AG09319 (cell line): ENCODE data around the gene MTMR4.
"Not testable (repeated sequence)": the region's sequence is repeated elsewhere in the genome, so short reads cannot be mapped to it uniquely, and the experiment has no call there.

Experiments used
- DNase-seq: peaks from one replicate; pipeline ENCODE4 v3.0.0-alpha.2; 2010; ENCODE audit warnings: low read depth; ENCODE audit errors: extremely low read depth
- CTCF ChIP-seq: IDR thresholded peaks from 2 replicates; pipeline ENCODE4 v1.5.1; 2011; ENCODE audit warnings: low read depth, mild to moderate bottlenecking, inconsistent platforms, low read length, moderate library complexity

MTMR4 gene

GRCh38 chr17:58488428-58488890 lies 26.0 kb downstream of the MTMR4 start:
- DNase-seq = no peak
- TF ChIP-seq CTCF = no peak

GRCh38 chr17:58487589-58488427 lies 26.6 kb downstream of the MTMR4 start, which contains the start of gene HSF5:
HSF5 (minus strand) TSS chr17:58488408; CDS start chr17:58488274, 134 bp downstream.
- no peak for DNase-seq
- TF ChIP-seq CTCF = no peak

GRCh38 chr17:58484600-58484999 lies 29.8 kb downstream of the MTMR4 start:
- no peak for DNase-seq
- no peak for TF ChIP-seq CTCF

- not testable (repeated sequence) for DNase-seq
Measured at GRCh38 chr17:58481798-58482197, 32.6 kb downstream of the MTMR4 start.

GRCh38 chr17:58480090-58480489 lies 34.3 kb downstream of the MTMR4 start:
- DNase-seq = no peak
- TF ChIP-seq CTCF = no peak

GRCh38 chr17:58476812-58477211 lies 37.6 kb downstream of the MTMR4 start:
- DNase-seq = no peak
- TF ChIP-seq CTCF = no peak

GRCh38 chr17:58475985-58476384 lies 38.5 kb downstream of the MTMR4 start:
- TF ChIP-seq CTCF = no peak
- DNase-seq = no peak

- no peak for DNase-seq
- no peak for TF ChIP-seq CTCF
Measured at GRCh38 chr17:58470356-58470755, 44.1 kb downstream of the MTMR4 start.
